HFFc6 (cell line): Measurements from ENCODE around the gene FOXJ2. TPM values are rescaled to one million over a fixed set of nuclear protein-coding genes. Genes with fewer than 3 reads are reported as not detected.
A peak's percentile ranks its signal among the peaks of the same experiment; 100 is the strongest.

Experiments
- DNase-seq: peaks from one replicate; pipeline ENCODE4 v3.0.0-alpha.2; 2018
- H3K27ac Mint-ChIP-seq: 2 replicates; pipeline ENCODE4 v1.8.0; 2020; ENCODE audit warnings: mild to moderate bottlenecking, mixed read lengths
- H3K27me3 Mint-ChIP-seq: 2 replicates; pipeline ENCODE4 v1.8.0; 2021; ENCODE audit warnings: mild to moderate bottlenecking, moderate library complexity, mixed read lengths; ENCODE audit not compliant: insufficient read depth
- H3K36me3 Mint-ChIP-seq: 2 replicates; pipeline ENCODE4 v1.8.0; 2021; ENCODE audit warnings: low read depth, mixed read lengths
- H3K4me1 Mint-ChIP-seq: 2 replicates; pipeline ENCODE4 v1.8.0; 2020; ENCODE audit warnings: low read depth, mixed read lengths
- H3K4me3 Mint-ChIP-seq: 2 replicates; pipeline ENCODE4 v1.8.0; 2020; ENCODE audit warnings: mild to moderate bottlenecking, moderate library complexity, mixed read lengths
- H3K9me3 Mint-ChIP-seq: 2 replicates; pipeline ENCODE4 v1.8.0; 2020; ENCODE audit warnings: mild to moderate bottlenecking, mixed read lengths
- total RNA-seq, 6 experiments: library from RNA; stranded (reverse); fragmentation: NEBNext Ultra II Directional; extraction: Animal tissue kit (Norgen Biotek cat#: 25700); gene quantifications; 2 replicates in 1 of 6; 3 replicates in 5 of 6; pipeline ENCODE4 v1.2.3, GENCODE V29; 2021
- TF ChIP-seq, protein P1 (sequence below): fragments of 200-600 bp; sonication (generic); IDR thresholded peaks from 2 replicates; pipeline ENCODE4 v1.5.0; 2021; ENCODE audit warnings: antibody characterized with exemption, mild to moderate bottlenecking

Gene FOXJ2
- total RNA-seq, 6 experiments from 2014 or later: 15.3 to 17.5 (median 15.9) TPM

DNA sequence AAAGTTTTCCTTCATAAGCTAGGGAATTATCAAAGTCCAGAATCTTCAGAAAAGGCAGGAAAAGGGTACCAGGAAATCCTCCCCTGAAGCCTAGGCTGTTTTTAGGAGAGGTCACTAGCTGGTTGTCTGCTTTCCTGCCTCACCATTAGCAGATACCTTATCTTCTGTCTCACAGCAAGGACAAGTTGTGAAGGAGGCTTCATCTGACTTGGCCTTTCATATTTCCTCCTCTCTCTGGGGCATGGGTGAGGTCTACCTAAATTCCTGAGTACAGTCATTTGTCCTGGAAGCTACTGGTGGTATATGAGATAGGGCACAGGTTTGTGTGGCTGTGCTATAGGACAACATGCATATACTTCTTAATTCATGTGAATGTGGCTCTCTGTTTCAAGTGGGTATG is 2.3 kb downstream of the FOXJ2 start:
- Mint-ChIP-seq H3K4me1 (peaks cover 69% of the 10 kb centered on the region), H3K36me3 (peaks cover 5% of the 10 kb centered on the region; the same call in 1 of the 2 replicates), H3K27me3 (no peaks in the 10 kb centered on the region; the same call in 1 of the 2 replicates), H3K27ac (peak overlapping the region; percentile 85), H3K4me3 (peak overlapping the region; percentile 93), H3K9me3 (no peaks in the 10 kb centered on the region)
- TF ChIP-seq, protein P1, sequence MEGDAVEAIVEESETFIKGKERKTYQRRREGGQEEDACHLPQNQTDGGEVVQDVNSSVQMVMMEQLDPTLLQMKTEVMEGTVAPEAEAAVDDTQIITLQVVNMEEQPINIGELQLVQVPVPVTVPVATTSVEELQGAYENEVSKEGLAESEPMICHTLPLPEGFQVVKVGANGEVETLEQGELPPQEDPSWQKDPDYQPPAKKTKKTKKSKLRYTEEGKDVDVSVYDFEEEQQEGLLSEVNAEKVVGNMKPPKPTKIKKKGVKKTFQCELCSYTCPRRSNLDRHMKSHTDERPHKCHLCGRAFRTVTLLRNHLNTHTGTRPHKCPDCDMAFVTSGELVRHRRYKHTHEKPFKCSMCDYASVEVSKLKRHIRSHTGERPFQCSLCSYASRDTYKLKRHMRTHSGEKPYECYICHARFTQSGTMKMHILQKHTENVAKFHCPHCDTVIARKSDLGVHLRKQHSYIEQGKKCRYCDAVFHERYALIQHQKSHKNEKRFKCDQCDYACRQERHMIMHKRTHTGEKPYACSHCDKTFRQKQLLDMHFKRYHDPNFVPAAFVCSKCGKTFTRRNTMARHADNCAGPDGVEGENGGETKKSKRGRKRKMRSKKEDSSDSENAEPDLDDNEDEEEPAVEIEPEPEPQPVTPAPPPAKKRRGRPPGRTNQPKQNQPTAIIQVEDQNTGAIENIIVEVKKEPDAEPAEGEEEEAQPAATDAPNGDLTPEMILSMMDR: no peak
- no peak for DNase-seq

DNA sequence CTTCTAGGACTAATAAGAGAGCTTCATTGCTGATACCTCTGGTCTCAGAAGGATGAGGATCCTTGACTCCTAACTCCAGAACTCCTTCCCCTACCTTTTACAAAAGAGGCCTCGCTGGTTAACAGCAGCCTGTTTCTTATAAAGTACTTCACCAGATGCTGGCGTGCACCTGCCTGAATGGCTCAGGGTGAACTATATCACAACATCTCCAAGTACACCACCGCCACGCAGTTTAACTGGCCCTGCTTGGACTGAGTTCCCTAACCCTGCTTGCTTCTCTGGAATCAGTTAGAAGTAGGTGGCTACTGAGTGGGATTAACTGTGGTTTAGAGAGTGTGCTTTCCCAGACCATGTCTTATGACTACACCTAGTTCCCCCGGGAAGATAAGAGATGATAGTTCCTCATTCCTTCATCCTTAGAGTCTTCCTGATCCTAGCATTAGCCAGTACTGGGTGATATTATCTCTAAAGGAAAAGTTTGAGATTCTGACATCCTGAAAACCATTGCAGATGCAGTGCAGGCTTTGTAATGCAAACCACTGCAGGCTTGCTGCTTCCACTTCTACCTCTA is 3.0 kb downstream of the FOXJ2 start:
- Mint-ChIP-seq H3K4me3 (peak overlapping the region; percentile 93), H3K27me3 (no peaks in the 10 kb centered on the region; the same call in 1 of the 2 replicates), H3K4me1 (peaks cover 69% of the 10 kb centered on the region), H3K9me3 (no peaks in the 10 kb centered on the region), H3K36me3 (peaks cover 5% of the 10 kb centered on the region; the same call in 1 of the 2 replicates), H3K27ac (no peak overlapping the region; the same call in 1 of the 2 replicates)
- peak; percentile 41 for DNase-seq
- TF ChIP-seq, protein P1: no peak

DNA sequence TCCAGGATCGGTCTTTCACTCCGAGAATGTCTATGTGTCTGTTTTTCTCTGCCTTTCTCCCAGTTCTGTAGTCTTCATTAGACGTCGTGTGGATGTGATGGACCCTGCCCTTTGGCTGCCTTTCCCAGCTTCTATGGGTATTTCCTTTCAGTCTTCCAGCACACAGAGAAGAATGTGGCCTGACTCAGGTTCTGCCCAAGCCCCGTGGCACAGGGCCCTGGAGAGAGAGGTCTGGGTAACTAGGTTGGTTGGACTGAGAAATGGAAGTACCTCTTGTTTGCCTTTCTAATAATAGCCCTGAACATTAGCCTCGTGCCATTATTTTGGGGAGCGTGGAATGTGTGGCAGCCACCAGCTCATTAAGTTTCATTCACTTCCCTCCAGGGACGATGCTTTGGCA is 3.8 kb downstream of the FOXJ2 start:
- TF ChIP-seq, protein P1: no peak
- Mint-ChIP-seq H3K36me3 (peaks cover 5% of the 10 kb centered on the region; the same call in 1 of the 2 replicates), H3K27me3 (no peaks in the 10 kb centered on the region; the same call in 1 of the 2 replicates), H3K4me3 (no peak overlapping the region), H3K27ac (peak overlapping the region; percentile 20), H3K9me3 (no peaks in the 10 kb centered on the region), H3K4me1 (peaks cover 69% of the 10 kb centered on the region)
- no peak for DNase-seq

DNA sequence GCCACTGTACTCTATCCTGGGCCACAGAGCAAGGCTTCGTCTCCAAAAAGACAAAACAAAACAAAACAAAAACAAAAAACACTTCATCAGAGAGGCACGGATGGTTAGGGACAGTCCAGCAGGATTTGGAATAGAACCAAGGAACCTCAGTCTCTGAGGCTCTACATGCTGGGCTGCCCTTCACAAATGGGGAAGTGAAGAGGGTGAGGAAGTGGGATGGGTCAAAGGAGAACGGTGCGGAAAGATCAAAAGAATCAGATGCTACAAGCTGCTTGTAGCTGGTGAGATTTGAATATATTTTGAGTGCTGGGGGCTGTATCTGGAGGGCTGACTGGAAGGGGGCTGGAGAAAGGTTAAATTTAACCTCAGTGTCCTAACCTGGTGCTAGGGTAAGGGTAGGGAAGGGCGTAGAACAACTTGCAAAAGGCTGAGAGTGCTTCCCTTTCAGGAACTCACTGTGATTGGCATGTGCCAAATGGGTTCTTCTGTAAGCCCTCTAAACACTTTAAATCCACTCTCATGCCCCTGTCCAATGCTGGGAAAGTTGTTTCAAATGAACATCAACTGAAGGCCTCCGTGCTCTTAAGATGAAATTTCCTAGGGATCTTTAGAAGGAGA is 4.6 kb downstream of the FOXJ2 start:
- Mint-ChIP-seq H3K27ac (peak overlapping the region; percentile 35), H3K9me3 (no peaks in the 10 kb centered on the region), H3K27me3 (no peaks in the 10 kb centered on the region; the same call in 1 of the 2 replicates), H3K36me3 (peaks cover 5% of the 10 kb centered on the region; the same call in 1 of the 2 replicates), H3K4me1 (peaks cover 63% of the 10 kb centered on the region), H3K4me3 (no peak overlapping the region; the same call in 1 of the 2 replicates)
- no peak for DNase-seq
- TF ChIP-seq, protein P1: no peak

DNA sequence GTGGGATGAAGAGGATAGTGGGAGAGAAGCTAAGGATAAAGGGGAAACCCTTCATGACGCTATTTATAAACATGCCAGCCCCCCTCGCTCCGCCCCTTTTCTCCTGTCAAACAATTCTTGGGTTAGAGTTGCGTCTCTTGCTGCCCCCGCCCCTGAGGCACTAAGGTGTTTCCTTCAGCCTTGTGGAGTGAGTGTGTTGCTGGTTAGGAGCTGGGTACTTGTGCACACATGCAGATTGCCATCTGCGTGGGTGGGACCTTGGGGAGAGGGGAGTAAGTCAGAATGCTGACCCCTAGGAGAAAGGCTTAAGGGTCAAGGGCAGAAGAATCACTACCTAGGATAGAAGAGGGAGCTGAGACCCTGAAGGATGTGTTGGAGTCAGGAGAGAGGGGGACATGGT is 5.4 kb downstream of the FOXJ2 start:
- Mint-ChIP-seq H3K27me3 (no peaks in the 10 kb centered on the region; the same call in 1 of the 2 replicates), H3K4me3 (peak overlapping the region; percentile 67; the same call in 1 of the 2 replicates), H3K4me1 (peaks cover 62% of the 10 kb centered on the region), H3K9me3 (no peaks in the 10 kb centered on the region), H3K27ac (peak overlapping the region; percentile 35), H3K36me3 (peaks cover 5% of the 10 kb centered on the region; the same call in 1 of the 2 replicates)
- TF ChIP-seq, protein P1: no peak
- no peak for DNase-seq
